Panc1 (cell line): Measurements from ENCODE around the gene NXF2. TPM values are rescaled to one million over a fixed set of nuclear protein-coding genes. Genes with fewer than 3 reads are reported as not detected.

Experiments
- ATAC-seq: fragments of 200-7000 bp; cut with Tn5 transposase; 2 replicates; pipeline ENCODE4 v1.9.1; 2020; ENCODE audit warnings: mild to moderate bottlenecking, moderate library complexity
- BruUV-seq: library from RNA; stranded (reverse); fragments of 400-500 nt; replicated peaks from 2 replicates; lab custom pipeline; 2021; lab: Mats Ljungman, UMichigan
- CTCF ChIA-PET: fragments of 300-600 bp; sonication (Branson Sonifier 250); formaldehyde crosslinking; loops from one replicate; lab custom pipeline; 2022; ENCODE audit warnings: antibody characterized with exemption; lab: Charles Lee
- POLR2A ChIA-PET: fragments of 300-600 bp; sonication (Branson Sonifier 250); formaldehyde crosslinking; loops from one replicate; lab custom pipeline; 2022; ENCODE audit warnings: antibody characterized with exemption; lab: Charles Lee
- DNase-seq: peaks from one replicate; pipeline ENCODE4 v3.0.0-alpha.2; 2010; ENCODE audit warnings: low read depth, low spot score
- H3K27ac ChIP-seq: 2 replicates; pipeline ENCODE4 v1.5.1; 2011; ENCODE audit warnings: mild to moderate bottlenecking, low read length, inconsistent platforms
- H3K27me3 ChIP-seq: fragments of 200-500 bp; sonication (Bioruptor generic); 2 replicates; pipeline ENCODE4 v1.6.0; 2014; ENCODE audit warnings: low read length, inconsistent platforms; ENCODE audit not compliant: control insufficient read depth, insufficient read depth
- H3K36me3 ChIP-seq: fragments of 200-500 bp; sonication (Bioruptor generic); 2 replicates; pipeline ENCODE4 v1.5.1; 2014; ENCODE audit warnings: inconsistent platforms, mild to moderate bottlenecking, low read length, moderate library complexity; ENCODE audit not compliant: control insufficient read depth, insufficient read depth
- H3K4me1 ChIP-seq: 2 replicates; pipeline ENCODE4 v1.5.1; 2011; ENCODE audit warnings: inconsistent platforms, mild to moderate bottlenecking, low read length, moderate library complexity; ENCODE audit not compliant: control insufficient read depth, insufficient read depth
- H3K4me3 ChIP-seq, 2 experiments: 2 replicates each; pipeline ENCODE4 v1.5.1; 2011 to 2012; ENCODE audit warnings: low read depth in 2 of 2, low read length in 2 of 2, mild to moderate bottlenecking in 2 of 2, inconsistent platforms in 1 of 2, moderate library complexity in 1 of 2
- H3K9me3 ChIP-seq: fragments of 200-500 bp; sonication (Bioruptor generic); 2 replicates; pipeline ENCODE4 v1.5.1; 2014; ENCODE audit warnings: low read depth, mild to moderate bottlenecking, inconsistent platforms, low read length, moderate library complexity; ENCODE audit not compliant: control insufficient read depth, insufficient read depth
- SIN3A ChIP-seq: IDR thresholded peaks from 2 replicates; pipeline ENCODE4 v1.6.1; 2012; ENCODE audit warnings: low read depth, mild to moderate bottlenecking, low read length, moderate library complexity, borderline replicate concordance; ENCODE audit not compliant: insufficient read depth
- TCF7L2 ChIP-seq: IDR thresholded peaks from 2 replicates; pipeline ENCODE4 v1.6.1; 2011; ENCODE audit warnings: mild to moderate bottlenecking, low read depth, low read length, inconsistent platforms
- in situ Hi-C: cut with HindIII; loops from 2 replicates; pipeline ENCODE4 v1.10.0; 2016; ENCODE audit warnings: low sequenced_read_pairs, low pct_unique_long_range_greater_than_20kb
- intact Hi-C: fragments of 100-400 bp; cut with micrococcal nuclease; formaldehyde crosslinking; loops from one replicate; pipeline ENCODE4 v1.10.0; 2022; ENCODE audit not compliant: unreplicated experiment
- total RNA-seq: library from RNA; stranded (reverse); gene quantifications from one replicate; pipeline ENCODE4 v1.2.1, GENCODE V29; 2021; ENCODE audit not compliant: unreplicated experiment
- TF ChIP-seq, protein P1 (sequence below): fragments of 450-650 bp; IDR thresholded peaks from 2 replicates; pipeline ENCODE4 v1.5.1; 2017; ENCODE audit warnings: mild to moderate bottlenecking

Gene NXF2
- total RNA-seq, 1 experiment from 2014 or later, result not detected

DNA sequence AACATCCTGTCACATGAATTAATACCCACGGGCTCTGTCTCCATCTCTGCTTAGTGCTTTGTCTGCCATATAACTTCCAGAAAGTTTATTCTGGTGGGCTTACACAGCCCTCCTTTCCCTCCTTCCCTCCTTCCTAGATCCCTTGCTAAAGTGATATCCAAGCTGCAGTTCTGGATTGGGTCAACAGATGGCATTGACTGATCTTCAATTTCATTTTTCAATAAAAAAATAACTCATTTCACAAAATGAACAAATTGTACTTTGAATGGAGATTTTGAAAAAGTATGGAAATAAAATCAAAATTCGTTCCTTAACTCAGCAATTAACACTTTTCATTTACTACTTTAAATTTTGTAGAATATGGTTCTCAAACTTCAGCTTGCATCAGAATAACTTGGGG lies 94.9 kb downstream of the NXF2 start:
- Histone ChIP-seq H3K27me3 (no peaks in the 10 kb centered on the region), H3K4me1 (no peaks in the 10 kb centered on the region), H3K36me3 (no peaks in the 10 kb centered on the region), H3K9me3 (no peaks in the 10 kb centered on the region), H3K4me3 (no peak overlapping the region), H3K27ac (no peak overlapping the region)
- BruUV-seq, result no TSS peak
- ATAC-seq, result no peak
- TF ChIP-seq, protein P1, sequence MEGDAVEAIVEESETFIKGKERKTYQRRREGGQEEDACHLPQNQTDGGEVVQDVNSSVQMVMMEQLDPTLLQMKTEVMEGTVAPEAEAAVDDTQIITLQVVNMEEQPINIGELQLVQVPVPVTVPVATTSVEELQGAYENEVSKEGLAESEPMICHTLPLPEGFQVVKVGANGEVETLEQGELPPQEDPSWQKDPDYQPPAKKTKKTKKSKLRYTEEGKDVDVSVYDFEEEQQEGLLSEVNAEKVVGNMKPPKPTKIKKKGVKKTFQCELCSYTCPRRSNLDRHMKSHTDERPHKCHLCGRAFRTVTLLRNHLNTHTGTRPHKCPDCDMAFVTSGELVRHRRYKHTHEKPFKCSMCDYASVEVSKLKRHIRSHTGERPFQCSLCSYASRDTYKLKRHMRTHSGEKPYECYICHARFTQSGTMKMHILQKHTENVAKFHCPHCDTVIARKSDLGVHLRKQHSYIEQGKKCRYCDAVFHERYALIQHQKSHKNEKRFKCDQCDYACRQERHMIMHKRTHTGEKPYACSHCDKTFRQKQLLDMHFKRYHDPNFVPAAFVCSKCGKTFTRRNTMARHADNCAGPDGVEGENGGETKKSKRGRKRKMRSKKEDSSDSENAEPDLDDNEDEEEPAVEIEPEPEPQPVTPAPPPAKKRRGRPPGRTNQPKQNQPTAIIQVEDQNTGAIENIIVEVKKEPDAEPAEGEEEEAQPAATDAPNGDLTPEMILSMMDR, result peak; percentile 46
- no peak for TF ChIP-seq TCF7L2
- DNase-seq, result no peak
- ChIA-PET CTCF (no interaction called here), POLR2A (no interaction called here)
- intact Hi-C loops, result no loop called here
- in situ Hi-C loops, result no loop called here

DNA sequence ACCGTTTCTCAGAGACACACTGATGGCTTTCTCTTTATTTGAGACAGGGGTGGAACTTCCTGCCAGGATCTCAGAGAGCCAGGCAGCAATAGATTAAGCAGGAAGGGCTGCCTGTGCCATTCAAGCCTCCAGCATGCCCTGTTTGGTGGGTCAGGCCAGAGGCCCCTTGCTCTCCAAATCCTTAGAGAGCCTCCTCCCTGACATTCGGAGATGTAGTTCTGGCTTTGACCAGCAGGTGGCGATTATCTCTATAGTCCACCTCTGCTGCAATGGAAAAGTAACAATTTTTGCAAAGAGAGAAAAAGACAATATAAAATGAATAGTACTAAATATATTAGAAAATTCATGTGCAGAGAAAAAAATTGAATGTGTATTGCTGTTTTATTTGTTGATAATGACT lies 98.9 kb downstream of the NXF2 start:
- Histone ChIP-seq H3K9me3 (no peaks in the 10 kb centered on the region), H3K4me3 (no peak overlapping the region), H3K36me3 (no peaks in the 10 kb centered on the region), H3K27ac (no peak overlapping the region), H3K27me3 (no peaks in the 10 kb centered on the region), H3K4me1 (no peaks in the 10 kb centered on the region)
- TF ChIP-seq SIN3A (no peak), TCF7L2 (no peak)
- TF ChIP-seq, protein P1, result peak; percentile 79
- ATAC-seq (peak; percentile 77), DNase-seq (peak; percentile 22)
- intact Hi-C loops, result no loop called here
- ChIA-PET CTCF (no interaction called here), POLR2A (no interaction called here)
- in situ Hi-C loops, result no loop called here
- no TSS peak for BruUV-seq

Other genes with a start within 250 kb of the NXF2 start
- gene TCEAL2, start 121.5 kb upstream of the NXF2 start, total RNA-seq, result not detected
- not detected for gene TCEAL6, start 104.7 kb upstream of the NXF2 start, total RNA-seq
- 0.21 TPM for gene BEX5, start 91.2 kb upstream of the NXF2 start, total RNA-seq
- gene TCP11X1, start 31.9 kb upstream of the NXF2 start, total RNA-seq, result not detected
- not detected for gene NXF2B, start 192.8 kb downstream of the NXF2 start, total RNA-seq
- gene TCP11X2, start 224.6 kb downstream of the NXF2 start, total RNA-seq, result not detected